ENCODE measurements around the gene LMNA.
"Not testable (repeated sequence)": the region's sequence is repeated elsewhere in the genome, so short reads cannot be mapped to it uniquely, and the experiment has no call there.

Gene LMNA

GRCh38 chr1:156114101-156114918, at the start of gene LMNA:
Gene LMNA, plus strand, starts transcription at chr1:156114711. Its CDS starts 208 bp downstream, at chr1:156114919.
- peak; percentile 98 for DNase-seq (ENCODE audit: low read depth)
- peak within 1 kb of the TSS; percentile 100 for H3K4me3 ChIP-seq (ENCODE audit: low read length)

GRCh38 chr1:156065212-156065611, 49.3 kb upstream of the LMNA start:
- DNase-seq (ENCODE audit: low read depth) = no peak
- H3K4me3 ChIP-seq (ENCODE audit: low read length) = no peak overlapping the region
- TF ChIP-seq CTCF (conservative IDR thresholded peaks at IDR 0.05; ENCODE audit: low read length) = no peak

More at GRCh38 chr1:156114101-156114918, at the start of gene LMNA:
- no peak for TF ChIP-seq CTCF (conservative IDR thresholded peaks at IDR 0.05; ENCODE audit: low read length)

- no peak for DNase-seq (ENCODE audit: low read depth)
- no peak overlapping the region for H3K4me3 ChIP-seq (ENCODE audit: low read length)
- TF ChIP-seq CTCF (conservative IDR thresholded peaks at IDR 0.05; ENCODE audit: low read length) = no peak
These were observed 48.6 kb upstream of the LMNA start for GRCh38 chr1:156065871-156066270.

GRCh38 chr1:156067262-156067661, 47.2 kb upstream of the LMNA start:
- no peak for DNase-seq (ENCODE audit: low read depth)
- H3K4me3 ChIP-seq (ENCODE audit: low read length) = no peak overlapping the region
- TF ChIP-seq CTCF (conservative IDR thresholded peaks at IDR 0.05; ENCODE audit: low read length) = no peak

GRCh38 chr1:156069490-156070455, 44.7 kb upstream of the LMNA start:
- no peak for TF ChIP-seq CTCF (conservative IDR thresholded peaks at IDR 0.05; ENCODE audit: low read length)
- DNase-seq (ENCODE audit: low read depth) = no peak
- H3K4me3 ChIP-seq (ENCODE audit: low read length) = no peak overlapping the region

GRCh38 chr1:156070548-156070947, 44.0 kb upstream of the LMNA start:
- TF ChIP-seq CTCF (conservative IDR thresholded peaks at IDR 0.05; ENCODE audit: low read length) = no peak
- no peak for DNase-seq (ENCODE audit: low read depth)
- no peak overlapping the region for H3K4me3 ChIP-seq (ENCODE audit: low read length)

- not testable (repeated sequence) for DNase-seq (ENCODE audit: low read depth); H3K4me3 ChIP-seq (ENCODE audit: low read length)
These were observed 43.1 kb upstream of the LMNA start for GRCh38 chr1:156071332-156071816.
